ENCODE results near the gene AHSP. TPM values are rescaled to one million over a fixed set of nuclear protein-coding genes. Genes with fewer than 3 reads are reported as not detected.

AHSP gene
- total RNA-seq, 2 experiments from 2014 or later = not detected

DNA sequence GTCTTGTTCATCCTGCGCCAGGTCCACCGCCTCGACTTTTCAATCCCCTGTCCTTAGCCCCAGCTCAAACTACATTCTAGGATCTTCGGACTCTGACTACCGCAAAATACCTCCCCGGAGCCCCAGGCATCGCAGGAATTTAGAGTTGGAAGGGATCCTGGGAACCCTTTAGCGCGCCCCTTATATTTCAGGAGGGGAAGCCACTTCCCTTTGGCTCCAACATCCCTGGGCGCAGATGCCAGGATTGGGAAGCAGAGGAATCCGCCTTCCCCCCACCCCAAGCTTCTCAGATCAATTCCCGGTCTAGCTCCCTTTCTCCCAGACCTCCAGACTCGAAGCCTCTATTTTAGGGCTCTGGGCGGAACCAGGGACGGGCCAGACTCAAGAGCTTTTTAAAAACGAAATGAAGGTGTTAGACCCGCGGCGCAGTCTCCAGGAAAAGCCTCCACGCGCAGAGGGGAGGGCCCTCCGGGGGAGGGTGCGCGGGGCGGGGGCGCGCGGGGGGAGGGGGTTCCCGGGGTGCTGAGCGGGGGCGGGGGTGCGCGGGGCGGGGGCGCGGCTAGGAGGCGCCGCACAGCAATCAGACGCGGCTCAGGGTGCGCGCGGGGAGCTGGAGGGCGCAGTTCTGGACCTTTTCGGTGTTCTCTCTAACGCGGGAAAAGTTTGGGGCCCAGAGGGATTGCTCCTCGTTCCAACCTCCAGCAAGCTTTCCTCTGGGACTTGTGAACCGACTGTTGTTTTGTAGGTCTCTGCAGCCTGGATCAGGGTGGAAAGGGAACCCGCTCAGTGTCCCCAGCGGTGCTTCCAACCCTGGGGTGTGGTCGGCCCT, 1.6 kb downstream of the AHSP start:
- POLR2A ChIA-PET = no interaction called here
- Mint-ChIP-seq H3K27me3 (peaks cover 23% of the 10 kb centered on the region), H3K9me3 (no peaks in the 10 kb centered on the region), H3K4me1 (ENCODE audit: low read depth) (peaks cover 16% of the 10 kb centered on the region), H3K4me3 (peak overlapping the region; percentile 9), H3K27ac (no peak overlapping the region), H3K36me3 (ENCODE audit: low read depth) (no peaks in the 10 kb centered on the region)
- ATAC-seq = no peak
- intact Hi-C loops (cut with micrococcal nuclease) = no loop called here
- TF ChIP-seq CTCF (IDR thresholded peaks at IDR 0.05) = no peak
- peak; percentile 7 for DNase-seq
- CTCF ChIA-PET = no interaction called here

- peaks cover 16% of the 10 kb centered on the region for H3K4me1 Mint-ChIP-seq (ENCODE audit: low read depth)
- ATAC-seq (no peak), DNase-seq (no peak)
- no peaks in the 10 kb centered on the region for H3K9me3 Mint-ChIP-seq
- POLR2A ChIA-PET = no interaction called here
- peaks cover 23% of the 10 kb centered on the region for H3K27me3 Mint-ChIP-seq
- no peak overlapping the region for H3K27ac Mint-ChIP-seq
- CTCF ChIA-PET = no interaction called here
- H3K4me3 Mint-ChIP-seq = no peak overlapping the region
- no peaks in the 10 kb centered on the region for H3K36me3 Mint-ChIP-seq (ENCODE audit: low read depth)
- intact Hi-C loops (cut with micrococcal nuclease) = no loop called here
- TF ChIP-seq CTCF (IDR thresholded peaks at IDR 0.05) = no peak
These were observed 2.2 kb downstream of the AHSP start for GRCh38 chr16:31529937-31530312.

- H3K4me3 Mint-ChIP-seq = no peak overlapping the region
- H3K4me1 Mint-ChIP-seq (ENCODE audit: low read depth) = peaks cover 16% of the 10 kb centered on the region
- ATAC-seq (no peak), DNase-seq (no peak)
- H3K27ac Mint-ChIP-seq = no peak overlapping the region
- ChIA-PET POLR2A (no interaction called here), CTCF (no interaction called here)
- H3K36me3 Mint-ChIP-seq (ENCODE audit: low read depth) = no peaks in the 10 kb centered on the region
- peaks cover 25% of the 10 kb centered on the region for H3K27me3 Mint-ChIP-seq
- H3K9me3 Mint-ChIP-seq = no peaks in the 10 kb centered on the region
- intact Hi-C loops (cut with micrococcal nuclease) = no loop called here
- TF ChIP-seq CTCF (IDR thresholded peaks at IDR 0.05) = no peak
These were observed 2.7 kb downstream of the AHSP start for GRCh38 chr16:31530405-31530804.

GRCh38 chr16:31531096-31531495, 3.4 kb downstream of the AHSP start:
- ChIA-PET CTCF (no interaction called here), POLR2A (no interaction called here)
- intact Hi-C loops (cut with micrococcal nuclease) = no loop called here
- Mint-ChIP-seq H3K27ac (no peak overlapping the region), H3K4me3 (no peak overlapping the region), H3K27me3 (peaks cover 30% of the 10 kb centered on the region), H3K36me3 (ENCODE audit: low read depth) (no peaks in the 10 kb centered on the region), H3K4me1 (ENCODE audit: low read depth) (peaks cover 16% of the 10 kb centered on the region), H3K9me3 (no peaks in the 10 kb centered on the region)
- ATAC-seq = no peak
- TF ChIP-seq CTCF (IDR thresholded peaks at IDR 0.05) = no peak
- no peak for DNase-seq

DNA sequence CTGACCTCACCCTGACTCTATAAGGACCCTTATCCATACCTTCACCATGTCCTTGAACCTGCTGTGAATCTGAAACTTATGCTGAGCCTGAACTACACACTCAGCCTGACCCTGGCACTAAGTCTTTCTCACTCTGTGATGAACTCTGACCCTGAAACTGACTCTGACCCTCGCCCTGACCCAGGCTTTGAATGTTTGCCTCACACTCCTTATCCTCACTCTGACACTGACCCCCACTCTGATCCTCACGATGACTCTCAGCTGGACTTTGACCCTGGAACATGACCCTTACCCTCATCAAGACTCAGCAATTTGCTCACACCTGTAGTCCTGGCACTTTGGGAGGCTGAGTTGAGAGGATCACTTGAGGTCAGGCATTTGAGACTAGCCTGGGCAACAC, 4.4 kb downstream of the AHSP start:
- POLR2A ChIA-PET = no interaction called here
- intact Hi-C loops (cut with micrococcal nuclease) = no loop called here
- DNase-seq = no peak

More for the DNA sequence above, 4.4 kb downstream of the AHSP start:
- CTCF ChIA-PET = no interaction called here
- H3K27ac Mint-ChIP-seq = no peak overlapping the region
- no peak overlapping the region for H3K4me3 Mint-ChIP-seq
- no peak for TF ChIP-seq CTCF (IDR thresholded peaks at IDR 0.05)
- peaks cover 16% of the 10 kb centered on the region for H3K4me1 Mint-ChIP-seq (ENCODE audit: low read depth)
- no peak for ATAC-seq
- no peaks in the 10 kb centered on the region for H3K9me3 Mint-ChIP-seq
- no peaks in the 10 kb centered on the region for H3K36me3 Mint-ChIP-seq (ENCODE audit: low read depth)
- H3K27me3 Mint-ChIP-seq = peaks cover 38% of the 10 kb centered on the region
